ENCODE measurements around the gene AMIGO1. TPM values are rescaled to one million over a fixed set of nuclear protein-coding genes. Genes with fewer than 3 reads are reported as not detected.

Gene AMIGO1
- total RNA-seq, 4 donors from 2014 or later: 1.0 to 10.1 (median 3.8) TPM

GRCh38 chr1:109542657-109543056 is 33.1 kb upstream of the AMIGO1 start:
- TF ChIP-seq CTCF (IDR thresholded peaks at IDR 0.05) (no peak), POLR2A (IDR thresholded peaks at IDR 0.05) (no peak)
- intact Hi-C loops (cut with DNase I; ENCODE audit: low total_unique reads): loop anchor here (10.0 kb wide), 1 partner anchor 92 kb away; no protein-coding TSS in a partner anchor

DNA sequence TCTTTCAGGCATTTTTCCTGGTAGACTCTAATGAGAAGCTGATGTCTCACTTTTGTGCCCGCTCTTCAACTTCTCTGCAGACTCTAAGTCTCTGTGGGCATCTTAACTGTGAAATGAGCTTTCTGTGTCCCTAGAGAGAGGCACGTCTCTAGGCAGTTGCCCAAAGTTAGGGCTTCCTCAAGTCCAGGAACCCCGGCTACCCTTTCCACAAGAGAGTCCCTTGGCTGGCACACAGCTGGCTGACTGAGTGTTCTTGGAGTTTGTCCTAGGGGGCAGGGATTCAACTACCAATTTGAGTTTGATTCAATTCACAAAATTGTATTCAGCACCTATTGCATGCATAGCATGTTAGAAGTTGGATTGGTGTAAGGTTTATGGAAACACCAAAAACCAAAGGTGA is 31.6 kb upstream of the AMIGO1 start:
- intact Hi-C loops (cut with DNase I; ENCODE audit: low total_unique reads): loop anchor here (10.0 kb wide), 1 partner anchor 94 kb away; no protein-coding TSS in a partner anchor
- TF ChIP-seq CTCF (IDR thresholded peaks at IDR 0.05) (no peak), POLR2A (IDR thresholded peaks at IDR 0.05) (no peak)
- Histone ChIP-seq H3K9me3 (no peaks in the 10 kb centered on the region), H3K27ac (no peak overlapping the region), H3K4me1 (no peaks in the 10 kb centered on the region), H3K4me3 (no peak overlapping the region), H3K36me3 (no peaks in the 10 kb centered on the region), H3K27me3 (no peaks in the 10 kb centered on the region)
- no peak for DNase-seq

More at GRCh38 chr1:109542657-109543056, 33.1 kb upstream of the AMIGO1 start:
- Histone ChIP-seq H3K9me3 (no peaks in the 10 kb centered on the region), H3K4me3 (no peak overlapping the region), H3K36me3 (no peaks in the 10 kb centered on the region), H3K4me1 (no peaks in the 10 kb centered on the region), H3K27ac (no peak overlapping the region), H3K27me3 (no peaks in the 10 kb centered on the region)
- DNase-seq: no peak

GRCh38 chr1:109539676-109540075 is 30.1 kb upstream of the AMIGO1 start, which contains the start of gene GPR61:
Gene GPR61, plus strand, starts transcription at chr1:109539872. Its CDS starts 3,151 bp downstream, at chr1:109543023.
- Histone ChIP-seq H3K4me3 (no peak within 1 kb of the TSS), H3K36me3 (no peaks in the 10 kb centered on the region), H3K4me1 (no peaks in the 10 kb centered on the region), H3K9me3 (no peaks in the 10 kb centered on the region), H3K27ac (no peak within 1 kb of the TSS), H3K27me3 (no peaks in the 10 kb centered on the region)
- intact Hi-C loops (cut with DNase I; ENCODE audit: low total_unique reads): loop anchor here (10.0 kb wide), 1 partner anchor 95 kb away; no protein-coding TSS in a partner anchor
- TF ChIP-seq POLR2A (IDR thresholded peaks at IDR 0.05) (no peak), CTCF (IDR thresholded peaks at IDR 0.05) (no peak)
- no peak for DNase-seq

- TF ChIP-seq POLR2A (IDR thresholded peaks at IDR 0.05) (no peak), CTCF (IDR thresholded peaks at IDR 0.05) (no peak)
- intact Hi-C loops (cut with DNase I; ENCODE audit: low total_unique reads): no loop called here
- H3K27ac ChIP-seq: no peak overlapping the region
- no peak for DNase-seq
- no peaks in the 10 kb centered on the region for H3K4me1 ChIP-seq
- no peaks in the 10 kb centered on the region for H3K27me3 ChIP-seq
- no peak overlapping the region for H3K4me3 ChIP-seq
- no peaks in the 10 kb centered on the region for H3K36me3 ChIP-seq
- no peaks in the 10 kb centered on the region for H3K9me3 ChIP-seq
Observed at GRCh38 chr1:109538827-109539555, 29.5 kb upstream of the AMIGO1 start.

- TF ChIP-seq POLR2A (IDR thresholded peaks at IDR 0.05) (no peak), CTCF (IDR thresholded peaks at IDR 0.05) (no peak)
- Histone ChIP-seq H3K9me3 (no peaks in the 10 kb centered on the region), H3K27ac (no peak overlapping the region), H3K4me3 (no peak overlapping the region), H3K36me3 (no peaks in the 10 kb centered on the region), H3K27me3 (no peaks in the 10 kb centered on the region), H3K4me1 (no peaks in the 10 kb centered on the region)
- no peak for DNase-seq
- intact Hi-C loops (cut with DNase I; ENCODE audit: low total_unique reads): no loop called here
Observed at GRCh38 chr1:109537450-109538178, 28.1 kb upstream of the AMIGO1 start.
